Gastrocnemius medialis (tissue), 4 donors: Measurements from ENCODE around the gene LURAP1L. TPM values are rescaled to one million over a fixed set of nuclear protein-coding genes. Genes with fewer than 3 reads are reported as not detected.

Source experiments
- ATAC-seq, 2 donors: fragments of 150-250 bp; one replicate each; pipeline ENCODE4 v1.9.1; 2016
- DNase-seq, 2 donors: peaks; one replicate each; pipeline ENCODE4 v3.0.0-alpha.2; 2019
- H3K27ac ChIP-seq, 4 donors: fragments of 200-600 bp; sonication (generic); 1 replicate in 1 of 4; 2 replicates in 3 of 4; pipeline ENCODE4 v1.5.1; 2016 to 2018; ENCODE audit warnings: mild to moderate bottlenecking in 2 of 4, moderate library complexity in 1 of 4
- H3K27me3 ChIP-seq, 3 donors: fragments of 200-600 bp; sonication (generic) in 2 of 3; 1 replicate in 1 of 3; 2 replicates in 2 of 3; pipeline versions ENCODE4 v1.5.1 to v1.6.0; 2016 to 2019; ENCODE audit warnings: mild to moderate bottlenecking in 1 of 3, moderate library complexity in 1 of 3
- H3K36me3 ChIP-seq, 2 donors: fragments of 200-600 bp; sonication (generic) in 1 of 2; one replicate each; pipeline ENCODE4 v1.5.1; 2017 to 2018
- H3K4me1 ChIP-seq, 2 donors: fragments of 200-600 bp; sonication (generic) in 1 of 2; one replicate each; pipeline ENCODE4 v1.5.1; 2016 to 2017; ENCODE audit warnings: mild to moderate bottlenecking in 2 of 2
- H3K4me3 ChIP-seq, 4 donors: fragments of 200-600 bp; sonication (generic) in 3 of 4; 1 replicate in 1 of 4; 2 replicates in 3 of 4; pipeline ENCODE4 v1.5.1; 2016 to 2019; ENCODE audit warnings: mild to moderate bottlenecking in 2 of 4
- H3K9me3 ChIP-seq, 3 donors: fragments of 200-600 bp; sonication (generic) in 2 of 3; 1 replicate in 1 of 3; 2 replicates in 2 of 3; pipeline ENCODE4 v1.5.1; 2016 to 2019
- POLR2A ChIP-seq, 2 donors: fragments of 450-650 bp; IDR thresholded peaks; one replicate each; pipeline ENCODE4 v1.6.1; 2017; ENCODE audit warnings: antibody characterized with exemption in 2 of 2, mild to moderate bottlenecking in 2 of 2, moderate library complexity in 2 of 2
- in situ Hi-C, 4 donors: fragments of 200-750 bp; cut with MboI; loops; one replicate each; pipeline versions ENCODE4 v1.15.0 to v1.8.0; 2017; ENCODE audit warnings: low sequenced_read_pairs in 4 of 4
- intact Hi-C: fragments of 100-400 bp; cut with DNase I; formaldehyde crosslinking; loops from one replicate; pipeline ENCODE4 v1.15.1; 2023; ENCODE audit warnings: low total_unique reads
- total RNA-seq, 4 donors: library from RNA; depleted of rRNA; stranded (reverse); fragments of >200 nt; gene quantifications; one replicate each; pipeline versions ENCODE4 v1.1.0 to v1.2.3, GENCODE V29; 2016
- TF ChIP-seq, protein P1 (sequence below), 5 experiments: fragments of 450-650 bp in 3 of 5; fragments of 200-600 bp in 2 of 5; sonication (generic) in 2 of 5; IDR thresholded peaks in 4 of 5; conservative IDR thresholded peaks in 1 of 5; 1 replicate in 4 of 5; 2 replicates in 1 of 5; pipeline ENCODE4 v1.5.1; 2016 to 2019; ENCODE audit warnings: antibody characterized with exemption in 5 of 5, mild to moderate bottlenecking in 3 of 5, moderate library complexity in 3 of 5

The LURAP1L gene
- total RNA-seq, 4 donors from 2014 or later: 0.75 to 2.3 (median 2.0) TPM

GRCh38 chr9:12847561-12847960 lies 72.7 kb downstream of the LURAP1L start:
- H3K27me3 ChIP-seq: no peaks in the 10 kb centered on the region
- intact Hi-C loops (no loop called here), in situ Hi-C loops (no loop called here)
- H3K27ac ChIP-seq: no peak overlapping the region
- no peaks in the 10 kb centered on the region for H3K4me1 ChIP-seq
- no peaks in the 10 kb centered on the region for H3K9me3 ChIP-seq
- TF ChIP-seq, protein P1, sequence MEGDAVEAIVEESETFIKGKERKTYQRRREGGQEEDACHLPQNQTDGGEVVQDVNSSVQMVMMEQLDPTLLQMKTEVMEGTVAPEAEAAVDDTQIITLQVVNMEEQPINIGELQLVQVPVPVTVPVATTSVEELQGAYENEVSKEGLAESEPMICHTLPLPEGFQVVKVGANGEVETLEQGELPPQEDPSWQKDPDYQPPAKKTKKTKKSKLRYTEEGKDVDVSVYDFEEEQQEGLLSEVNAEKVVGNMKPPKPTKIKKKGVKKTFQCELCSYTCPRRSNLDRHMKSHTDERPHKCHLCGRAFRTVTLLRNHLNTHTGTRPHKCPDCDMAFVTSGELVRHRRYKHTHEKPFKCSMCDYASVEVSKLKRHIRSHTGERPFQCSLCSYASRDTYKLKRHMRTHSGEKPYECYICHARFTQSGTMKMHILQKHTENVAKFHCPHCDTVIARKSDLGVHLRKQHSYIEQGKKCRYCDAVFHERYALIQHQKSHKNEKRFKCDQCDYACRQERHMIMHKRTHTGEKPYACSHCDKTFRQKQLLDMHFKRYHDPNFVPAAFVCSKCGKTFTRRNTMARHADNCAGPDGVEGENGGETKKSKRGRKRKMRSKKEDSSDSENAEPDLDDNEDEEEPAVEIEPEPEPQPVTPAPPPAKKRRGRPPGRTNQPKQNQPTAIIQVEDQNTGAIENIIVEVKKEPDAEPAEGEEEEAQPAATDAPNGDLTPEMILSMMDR (IDR thresholded peaks at IDR 0.05 in 4 of 5, conservative IDR thresholded peaks at IDR 0.05 in 1 of 5): no peak
- TF ChIP-seq POLR2A (IDR thresholded peaks at IDR 0.05): no peak
- ATAC-seq (no peak), DNase-seq (no peak)
- H3K4me3 ChIP-seq: no peak overlapping the region
- no peaks in the 10 kb centered on the region for H3K36me3 ChIP-seq

- intact Hi-C loops: no loop called here
- H3K4me1 ChIP-seq: no peaks in the 10 kb centered on the region
- ATAC-seq: no peak
- no peak overlapping the region for H3K27ac ChIP-seq
- no peak for TF ChIP-seq POLR2A (IDR thresholded peaks at IDR 0.05)
- TF ChIP-seq, protein P1 (IDR thresholded peaks at IDR 0.05 in 4 of 5, conservative IDR thresholded peaks at IDR 0.05 in 1 of 5): no peak
- in situ Hi-C loops: no loop called here
- no peak for DNase-seq
- no peaks in the 10 kb centered on the region for H3K27me3 ChIP-seq
- H3K36me3 ChIP-seq: no peaks in the 10 kb centered on the region
- no peaks in the 10 kb centered on the region for H3K9me3 ChIP-seq
- no peak overlapping the region for H3K4me3 ChIP-seq
These were observed 74.7 kb downstream of the LURAP1L start for GRCh38 chr9:12849486-12850003.

DNA sequence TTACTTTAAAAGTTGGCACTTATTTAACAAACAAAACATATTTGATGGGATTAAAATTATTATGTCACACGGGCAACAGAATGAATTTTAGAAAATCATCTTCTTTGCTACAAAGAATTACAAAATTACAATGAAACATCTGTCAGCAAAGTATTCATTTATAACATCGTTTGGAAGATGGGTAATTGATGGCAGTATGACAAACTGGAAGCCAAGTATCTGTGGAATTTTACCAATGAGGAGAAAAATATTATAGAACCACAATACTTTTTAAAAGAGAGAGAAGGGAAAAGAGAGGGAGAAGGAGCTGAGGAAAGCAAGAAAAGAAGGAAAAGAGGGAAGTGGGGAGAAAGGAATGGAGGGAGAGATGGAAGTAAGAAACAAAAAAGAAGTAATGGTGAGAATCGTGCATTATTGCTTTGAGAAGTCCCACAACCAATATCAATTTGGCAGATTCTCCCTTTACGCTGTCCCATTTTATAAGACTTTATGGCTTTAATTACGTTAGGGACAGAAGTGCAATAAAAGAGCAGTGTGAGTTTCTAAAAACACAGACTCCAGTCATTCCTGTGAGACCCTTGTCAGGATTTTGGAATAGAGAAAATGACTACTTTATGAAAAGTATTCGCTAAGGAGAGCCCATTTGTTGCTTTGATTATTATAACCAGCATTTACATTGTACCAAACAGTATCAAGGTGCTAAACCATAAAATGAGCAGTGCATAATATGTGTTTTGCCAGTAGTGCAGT lies 76.7 kb downstream of the LURAP1L start:
- intact Hi-C loops (no loop called here), in situ Hi-C loops (no loop called here)
- TF ChIP-seq POLR2A (IDR thresholded peaks at IDR 0.05): no peak
- TF ChIP-seq, protein P1 (IDR thresholded peaks at IDR 0.05 in 4 of 5, conservative IDR thresholded peaks at IDR 0.05 in 1 of 5): no peak
- H3K27me3 ChIP-seq: no peaks in the 10 kb centered on the region
- no peak for DNase-seq
- no peak overlapping the region for H3K4me3 ChIP-seq
- no peaks in the 10 kb centered on the region for H3K4me1 ChIP-seq
- H3K9me3 ChIP-seq: no peaks in the 10 kb centered on the region
- ATAC-seq: no peak
- H3K27ac ChIP-seq: no peak overlapping the region
- H3K36me3 ChIP-seq: no peaks in the 10 kb centered on the region

DNA sequence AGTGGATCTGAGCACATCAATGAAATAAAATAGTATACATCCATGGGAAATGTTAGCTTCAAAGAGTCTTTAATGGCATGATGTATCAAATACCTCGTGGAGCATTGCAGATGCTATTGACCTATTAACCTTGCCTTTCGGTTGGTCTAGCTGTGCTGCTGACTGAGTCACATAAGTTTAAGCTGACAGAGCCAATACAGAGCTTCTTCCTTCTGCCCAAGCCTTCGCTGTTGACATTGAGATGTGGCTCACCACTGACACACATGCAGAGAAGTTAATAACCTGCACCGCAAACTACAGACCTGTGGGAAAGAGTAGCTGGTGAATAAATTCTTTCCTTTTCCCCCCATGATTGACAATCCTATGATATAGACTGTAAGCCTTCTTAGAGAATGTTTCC lies 78.2 kb downstream of the LURAP1L start:
- no peak for DNase-seq
- Histone ChIP-seq H3K4me1 (no peaks in the 10 kb centered on the region), H3K36me3 (no peaks in the 10 kb centered on the region), H3K27ac (no peak overlapping the region), H3K9me3 (no peaks in the 10 kb centered on the region), H3K27me3 (no peaks in the 10 kb centered on the region), H3K4me3 (no peak overlapping the region)
- intact Hi-C loops (no loop called here), in situ Hi-C loops (no loop called here)
- TF ChIP-seq, protein P1 (IDR thresholded peaks at IDR 0.05 in 4 of 5, conservative IDR thresholded peaks at IDR 0.05 in 1 of 5): no peak
- no peak for TF ChIP-seq POLR2A (IDR thresholded peaks at IDR 0.05)
- ATAC-seq: no peak
